Fibroblast of villous mesenchyme (primary cell): ENCODE measurements around the gene PRRC1. TPM values are rescaled to one million over a fixed set of nuclear protein-coding genes. Genes with fewer than 3 reads are reported as not detected.

Experiments used
- DNase-seq: peaks from one replicate; pipeline ENCODE4 v3.0.0-alpha.2; 2010; ENCODE audit warnings: low read depth
- H3K4me3 ChIP-seq: 2 replicates; pipeline ENCODE4 v1.5.1; 2011; ENCODE audit warnings: low read depth, mild to moderate bottlenecking, low read length
- total RNA-seq: library from RNA; depleted of rRNA; stranded (reverse); fragments of >200 nt; gene quantifications from 2 replicates; pipeline ENCODE4 v1.2.3, GENCODE V29; 2012
- TF ChIP-seq, protein P1 (sequence below): IDR thresholded peaks from 2 replicates; pipeline ENCODE4 v1.5.1; 2012; ENCODE audit warnings: low read depth, mild to moderate bottlenecking, low read length; ENCODE audit not compliant: insufficient read depth

PRRC1 gene
- total RNA-seq, 1 donor: 99.3 TPM

- no peak for DNase-seq
- no peak overlapping the region for H3K4me3 ChIP-seq
- TF ChIP-seq, protein P1, sequence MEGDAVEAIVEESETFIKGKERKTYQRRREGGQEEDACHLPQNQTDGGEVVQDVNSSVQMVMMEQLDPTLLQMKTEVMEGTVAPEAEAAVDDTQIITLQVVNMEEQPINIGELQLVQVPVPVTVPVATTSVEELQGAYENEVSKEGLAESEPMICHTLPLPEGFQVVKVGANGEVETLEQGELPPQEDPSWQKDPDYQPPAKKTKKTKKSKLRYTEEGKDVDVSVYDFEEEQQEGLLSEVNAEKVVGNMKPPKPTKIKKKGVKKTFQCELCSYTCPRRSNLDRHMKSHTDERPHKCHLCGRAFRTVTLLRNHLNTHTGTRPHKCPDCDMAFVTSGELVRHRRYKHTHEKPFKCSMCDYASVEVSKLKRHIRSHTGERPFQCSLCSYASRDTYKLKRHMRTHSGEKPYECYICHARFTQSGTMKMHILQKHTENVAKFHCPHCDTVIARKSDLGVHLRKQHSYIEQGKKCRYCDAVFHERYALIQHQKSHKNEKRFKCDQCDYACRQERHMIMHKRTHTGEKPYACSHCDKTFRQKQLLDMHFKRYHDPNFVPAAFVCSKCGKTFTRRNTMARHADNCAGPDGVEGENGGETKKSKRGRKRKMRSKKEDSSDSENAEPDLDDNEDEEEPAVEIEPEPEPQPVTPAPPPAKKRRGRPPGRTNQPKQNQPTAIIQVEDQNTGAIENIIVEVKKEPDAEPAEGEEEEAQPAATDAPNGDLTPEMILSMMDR: no peak
These were observed 11.5 kb upstream of the PRRC1 start for GRCh38 chr5:127505905-127506304.

DNA sequence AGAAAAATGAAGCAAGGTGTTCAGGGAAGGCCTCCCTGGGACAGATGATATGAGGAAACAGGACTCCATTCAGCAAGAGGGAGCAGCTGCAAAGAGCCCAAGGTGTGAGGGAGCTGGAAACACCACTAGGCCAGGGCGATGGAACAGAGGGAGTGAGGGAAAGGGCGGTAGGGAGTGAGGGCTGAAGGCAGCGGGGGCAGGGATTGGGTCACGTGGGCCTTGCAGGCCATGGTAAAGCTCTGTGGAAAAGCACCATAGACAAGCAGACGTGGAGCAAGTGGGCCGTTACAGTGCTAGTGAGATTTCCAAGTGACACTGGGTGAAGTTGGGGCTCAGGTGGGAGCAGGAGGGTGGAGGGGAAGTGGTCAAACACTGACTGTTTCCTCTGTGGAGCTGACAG, 10.8 kb upstream of the PRRC1 start:
- no peak for DNase-seq
- H3K4me3 ChIP-seq: no peak overlapping the region
- TF ChIP-seq, protein P1: no peak

- no peak overlapping the region for H3K4me3 ChIP-seq
- no peak for DNase-seq
- TF ChIP-seq, protein P1: no peak
These were observed 8.6 kb upstream of the PRRC1 start for GRCh38 chr5:127508644-127509373.

GRCh38 chr5:127513408-127513970, 4.0 kb upstream of the PRRC1 start:
- no peak overlapping the region for H3K4me3 ChIP-seq
- no peak for DNase-seq
- TF ChIP-seq, protein P1: no peak

DNA sequence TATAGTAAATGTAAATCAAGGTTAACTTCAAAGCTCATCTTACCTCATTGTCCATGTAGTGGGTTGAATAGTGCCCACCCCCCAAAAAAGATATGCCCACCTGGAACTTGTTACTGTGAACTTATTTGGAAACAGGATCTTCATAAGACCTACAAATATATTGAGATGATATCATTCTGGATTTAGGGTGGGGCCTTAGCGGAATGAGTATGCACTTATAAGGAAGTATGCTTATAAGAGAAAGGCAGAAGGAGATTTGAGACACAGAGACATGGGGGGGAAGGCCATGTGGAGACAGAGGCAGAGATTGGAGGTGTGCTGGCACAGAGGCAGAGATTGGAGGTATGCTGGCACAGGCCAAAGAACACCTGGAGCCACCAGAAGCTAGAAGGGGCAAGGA, 2.6 kb upstream of the PRRC1 start:
- DNase-seq: no peak
- no peak overlapping the region for H3K4me3 ChIP-seq
- TF ChIP-seq, protein P1: no peak

DNA sequence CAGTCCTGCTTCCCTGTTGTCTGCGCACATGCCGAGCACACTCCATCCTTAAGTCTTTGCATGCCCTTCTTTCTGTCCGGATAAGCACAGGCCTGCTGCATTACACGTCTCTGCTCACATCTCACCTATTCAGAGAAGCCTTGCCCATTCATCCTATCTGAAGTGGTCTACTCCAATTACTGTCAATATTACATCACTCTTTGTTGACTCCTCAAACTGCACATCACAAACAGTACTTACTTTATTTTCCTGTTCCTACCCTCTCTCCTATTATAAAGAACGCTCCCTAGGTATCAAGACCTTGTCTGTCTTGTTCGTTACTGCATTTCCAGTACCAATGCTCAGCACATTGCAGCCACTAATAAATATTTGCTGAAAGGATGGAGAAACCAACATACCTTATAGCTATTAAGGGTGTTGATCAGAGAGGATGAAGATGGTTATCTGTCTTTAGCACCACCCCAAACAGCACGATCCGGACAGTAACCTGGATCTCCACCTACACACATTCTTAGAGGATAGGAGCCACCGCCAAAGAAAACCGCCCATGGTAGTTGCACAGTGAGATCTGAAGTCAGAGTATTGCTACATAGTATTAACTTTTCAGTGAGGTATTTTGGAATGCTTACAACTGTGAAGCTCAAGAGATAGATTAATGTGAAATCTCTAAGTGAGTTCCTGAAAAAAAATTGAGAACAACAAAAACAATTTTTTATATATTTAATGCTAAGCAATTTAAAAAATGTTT, 1.6 kb upstream of the PRRC1 start:
- no peak for DNase-seq
- TF ChIP-seq, protein P1: no peak
- H3K4me3 ChIP-seq: no peak overlapping the region
